GM23248 (cell line): ENCODE data around the gene DHRS1. TPM values are rescaled to one million over a fixed set of nuclear protein-coding genes. Genes with fewer than 3 reads are reported as not detected.

Source experiments
- DNase-seq: peaks from one replicate; pipeline ENCODE4 v3.0.0-alpha.2; 2015
- H2AFZ ChIP-seq: fragments of 200-600 bp; sonication (generic); 2 replicates; pipeline ENCODE4 v1.6.1; 2016; ENCODE audit warnings: antibody characterized with exemption
- H3F3A ChIP-seq: fragments of 200-600 bp; sonication (generic); 2 replicates; pipeline ENCODE4 v1.6.1; 2016; ENCODE audit warnings: mild to moderate bottlenecking, antibody characterized with exemption, mixed run types; ENCODE audit not compliant: insufficient read depth
- H3K27ac ChIP-seq: fragments of 200-600 bp; sonication (generic); 2 replicates; pipeline ENCODE4 v1.5.1; 2016; ENCODE audit warnings: mild to moderate bottlenecking
- H3K27me3 ChIP-seq: fragments of 200-600 bp; sonication (generic); replicated peaks from 2 replicates; pipeline ENCODE4 v1.6.1; 2016; ENCODE audit warnings: mild to moderate bottlenecking; ENCODE audit not compliant: insufficient read depth
- H3K36me3 ChIP-seq: fragments of 200-600 bp; sonication (generic); 2 replicates; pipeline ENCODE4 v1.6.1; 2016; ENCODE audit warnings: low read depth, mild to moderate bottlenecking
- H3K4me1 ChIP-seq: fragments of 200-600 bp; sonication (generic); 2 replicates; pipeline ENCODE4 v1.6.1; 2016; ENCODE audit warnings: mild to moderate bottlenecking; ENCODE audit not compliant: insufficient read depth
- H3K4me2 ChIP-seq: fragments of 200-600 bp; sonication (generic); one replicate; pipeline ENCODE4 v1.6.1; 2016; ENCODE audit warnings: mild to moderate bottlenecking; ENCODE audit not compliant: unreplicated experiment
- H3K4me3 ChIP-seq: fragments of 200-600 bp; sonication (generic); 2 replicates; pipeline ENCODE4 v1.5.1; 2016; ENCODE audit warnings: mild to moderate bottlenecking
- H3K79me2 ChIP-seq: fragments of 200-600 bp; sonication (generic); 2 replicates; pipeline ENCODE4 v1.6.1; 2016; ENCODE audit warnings: mild to moderate bottlenecking; ENCODE audit not compliant: insufficient read depth
- H3K9ac ChIP-seq: fragments of 200-600 bp; sonication (generic); 2 replicates; pipeline ENCODE4 v1.6.1; 2016; ENCODE audit warnings: mild to moderate bottlenecking
- H3K9me2 ChIP-seq: fragments of 200-600 bp; sonication (generic); 2 replicates; pipeline ENCODE4 v1.6.1; 2016; ENCODE audit warnings: mixed run types, mild to moderate bottlenecking, moderate library complexity; ENCODE audit not compliant: insufficient read depth
- H3K9me3 ChIP-seq: fragments of 200-600 bp; sonication (generic); one replicate; pipeline ENCODE4 v1.6.1; 2017; ENCODE audit warnings: low read depth
- H4K20me1 ChIP-seq: fragments of 200-600 bp; sonication (generic); 2 replicates; pipeline ENCODE4 v1.6.0; 2016; ENCODE audit not compliant: insufficient read depth
- EZH2 ChIP-seq: fragments of 200-600 bp; sonication (generic); IDR thresholded peaks from 2 replicates; pipeline ENCODE4 v1.6.1; 2018; ENCODE audit warnings: antibody characterized with exemption, mild to moderate bottlenecking; ENCODE audit not compliant: insufficient read depth, poor library complexity, severe bottlenecking
- EZH2phosphoT487 ChIP-seq: fragments of 200-600 bp; sonication (generic); IDR thresholded peaks from 2 replicates; pipeline ENCODE4 v1.6.1; 2018; ENCODE audit warnings: antibody characterized with exemption, moderate library complexity, mild to moderate bottlenecking, low read depth; ENCODE audit not compliant: insufficient read depth
- WGBS, 2 experiments: methylation state at CpG; one replicate each; pipeline ENCODE4 v1.1.6; 2015 to 2017; ENCODE audit warnings: low lambda C conversion rate in 2 of 2, low coverage in 1 of 2; ENCODE audit errors: missing lambda C conversion rate in 2 of 2; 5-methylcytosine and 5-hydroxymethylcytosine counted together
- in situ Hi-C: fragments of 300-500 bp; cut with MboI; formaldehyde crosslinking; loops from 2 replicates; pipeline ENCODE4 v1.15.0; 2020
- polyA plus RNA-seq: library from polyadenylated mRNA; unstranded; fragments of >200 nt; fragmentation: Nextera tagmentation; extraction: Ambion mirVana; gene quantifications from 2 replicates; pipeline ENCODE4 v1.2.1, GENCODE V29; 2016
- total RNA-seq: library from RNA; depleted of rRNA; stranded (reverse); fragments of >200 nt; shearing (Covaris generic); gene quantifications from 2 replicates; pipeline ENCODE4 v1.2.3, GENCODE V29; 2014

DHRS1 gene
- total and polyA plus RNA-seq, 2 experiments from 2014 or later, result 12.8 to 31.0 TPM

- Histone ChIP-seq H3K9me2 (no peaks in the 10 kb centered on the region), H2AFZ (no peak overlapping the region), H3K27ac (no peak overlapping the region), H3K4me1 (no peaks in the 10 kb centered on the region), H4K20me1 (no peaks in the 10 kb centered on the region), H3F3A (no peaks in the 10 kb centered on the region), H3K4me2 (no peak overlapping the region), H3K9ac (no peak overlapping the region), H3K27me3 (no peaks in the 10 kb centered on the region), H3K36me3 (no peaks in the 10 kb centered on the region), H3K79me2 (no peaks in the 10 kb centered on the region), H3K4me3 (no peak overlapping the region), H3K9me3 (no peaks in the 10 kb centered on the region)
- in situ Hi-C loops, result no loop called here
- DNase-seq, result no peak
- no peak for TF ChIP-seq EZH2phosphoT487
- no peak for TF ChIP-seq EZH2
- 66 to 71% methylated on average over 4 of the region's 4 CpGs for WGBS, 2 experiments
Measured at GRCh38 chr14:24342889-24343288, 43.3 kb upstream of the DHRS1 start.

GRCh38 chr14:24340606-24341005 is 41.0 kb upstream of the DHRS1 start:
- Histone ChIP-seq H3K4me3 (no peak overlapping the region), H4K20me1 (no peaks in the 10 kb centered on the region), H3K9me3 (no peaks in the 10 kb centered on the region), H3K9ac (no peak overlapping the region), H3K36me3 (no peaks in the 10 kb centered on the region), H3K4me1 (no peaks in the 10 kb centered on the region), H3K4me2 (no peak overlapping the region), H2AFZ (no peak overlapping the region), H3F3A (no peaks in the 10 kb centered on the region), H3K27ac (no peak overlapping the region), H3K27me3 (no peaks in the 10 kb centered on the region), H3K79me2 (no peaks in the 10 kb centered on the region), H3K9me2 (no peaks in the 10 kb centered on the region)
- TF ChIP-seq EZH2phosphoT487, result no peak
- no peak for DNase-seq
- in situ Hi-C loops, result no loop called here
- 69% methylated on average over 1 of the region's 1 CpG; no CpG with 5 or more reads in 1 of the 2 experiments for WGBS, 2 experiments

GRCh38 chr14:24339284-24340151 is 39.9 kb upstream of the DHRS1 start, which contains the start of gene RIPK3:
Gene RIPK3, minus strand, starts transcription at chr14:24339991. Its CDS starts 165 bp downstream, at chr14:24339826.
- TF ChIP-seq EZH2phosphoT487, result no peak
- TF ChIP-seq EZH2, result no peak
- H3K4me3 ChIP-seq, result peak within 1 kb of the TSS; percentile 73
- no peaks in the 10 kb centered on the region for H4K20me1 ChIP-seq
- no peaks in the 10 kb centered on the region for H3K27me3 ChIP-seq
- H3K4me1 ChIP-seq, result no peaks in the 10 kb centered on the region
- H3K9me3 ChIP-seq, result no peaks in the 10 kb centered on the region
- in situ Hi-C loops, result loop anchor here (5.0 kb wide), 1 partner anchor 98 kb away; no protein-coding TSS in a partner anchor
- WGBS, 2 experiments, result 7 to 11% methylated on average over 36 to 51 of the region's 51 CpGs
- no peak within 1 kb of the TSS for H3K27ac ChIP-seq
- DNase-seq, result peak; percentile 42
- no peaks in the 10 kb centered on the region for H3K9me2 ChIP-seq
- no peaks in the 10 kb centered on the region for H3K79me2 ChIP-seq
- H2AFZ ChIP-seq, result peak within 1 kb of the TSS; percentile 90
- H3K4me2 ChIP-seq, result peak within 1 kb of the TSS; percentile 83
- H3K9ac ChIP-seq, result peak within 1 kb of the TSS; percentile 62
- no peaks in the 10 kb centered on the region for H3F3A ChIP-seq
- H3K36me3 ChIP-seq, result no peaks in the 10 kb centered on the region

GRCh38 chr14:24338843-24339242 is 39.3 kb upstream of the DHRS1 start:
- H3K27me3 ChIP-seq, result no peaks in the 10 kb centered on the region
- in situ Hi-C loops, result loop anchor here (5.0 kb wide), 1 partner anchor 98 kb away; no protein-coding TSS in a partner anchor
- H3K9me2 ChIP-seq, result no peaks in the 10 kb centered on the region
- peak overlapping the region; percentile 73 for H3K4me3 ChIP-seq
- no peak for DNase-seq
- H3K9me3 ChIP-seq, result no peaks in the 10 kb centered on the region
- TF ChIP-seq EZH2phosphoT487 (no peak), EZH2 (no peak)
- H3K4me2 ChIP-seq, result peak overlapping the region; percentile 83
- H3K27ac ChIP-seq, result no peak overlapping the region
- no peaks in the 10 kb centered on the region for H3F3A ChIP-seq
- H3K36me3 ChIP-seq, result no peaks in the 10 kb centered on the region
- H2AFZ ChIP-seq, result peak overlapping the region; percentile 90; the same call in 1 of the 2 replicates
- H3K4me1 ChIP-seq, result peaks cover 6% of the 10 kb centered on the region; the same call in 1 of the 2 replicates
- no peaks in the 10 kb centered on the region for H3K79me2 ChIP-seq
- 73 to 81% methylated on average over 14 of the region's 14 CpGs for WGBS, 2 experiments
- no peaks in the 10 kb centered on the region for H4K20me1 ChIP-seq
- H3K9ac ChIP-seq, result no peak overlapping the region
